GM18517 (cell line): ENCODE data around the gene RFX7.

Source experiments
- ATAC-seq: cut with Tn5 transposase; IDR thresholded peaks from one replicate; pipeline ENCODE4 v1.9.1; 2021; ENCODE audit warnings: mild to moderate bottlenecking, moderate library complexity; ENCODE audit not compliant: unreplicated experiment

Gene RFX7

DNA sequence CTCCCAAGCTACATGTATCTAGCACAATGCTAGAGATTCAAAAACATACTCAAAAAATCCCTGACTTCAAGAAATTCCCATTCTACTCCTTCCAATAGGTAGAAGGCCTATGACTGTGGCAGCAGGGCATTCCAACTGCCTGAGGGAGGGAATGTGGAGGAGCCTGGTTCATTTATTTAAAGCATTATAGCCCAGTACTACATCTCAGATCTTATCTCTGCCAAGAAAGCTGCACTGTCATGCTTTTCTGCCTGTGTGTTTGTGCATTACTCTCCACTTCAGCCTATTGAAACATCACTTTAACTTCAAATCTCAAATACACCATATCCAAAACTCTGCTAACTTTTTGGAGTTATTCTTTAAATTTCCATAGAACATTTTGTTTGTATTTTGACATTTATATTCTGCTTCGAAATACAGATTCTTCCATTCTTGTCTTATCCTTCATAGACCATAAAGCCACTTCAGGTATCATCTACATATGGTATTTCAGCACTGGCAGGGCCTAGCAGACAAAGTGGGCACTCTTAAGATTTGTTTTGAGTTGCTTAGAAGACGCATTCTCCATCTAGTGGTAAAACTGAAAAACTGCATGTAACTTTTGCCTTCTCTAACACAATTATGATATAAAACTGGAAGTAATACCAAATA lies 191.2 kb downstream of the RFX7 start:
- peak; percentile 67 for ATAC-seq

DNA sequence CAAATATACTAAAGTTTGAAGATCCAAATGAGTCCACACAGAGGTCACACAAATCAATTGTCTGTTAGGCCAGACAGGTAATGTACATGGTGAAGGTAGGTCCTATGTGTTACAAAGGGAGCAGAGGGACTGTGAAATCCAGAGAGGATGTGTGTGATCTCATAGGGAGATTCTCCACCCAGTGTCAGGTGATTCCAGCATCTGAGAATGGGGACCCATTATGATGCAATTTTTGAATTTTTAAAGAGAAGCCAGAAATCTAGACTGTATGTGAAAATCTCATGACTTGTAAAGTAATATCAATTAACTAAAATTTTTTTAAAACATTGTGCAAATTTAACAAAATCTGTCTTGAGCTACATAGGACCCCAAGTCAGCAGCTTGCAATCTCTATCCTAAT lies 192.0 kb downstream of the RFX7 start:
- ATAC-seq = no peak

DNA sequence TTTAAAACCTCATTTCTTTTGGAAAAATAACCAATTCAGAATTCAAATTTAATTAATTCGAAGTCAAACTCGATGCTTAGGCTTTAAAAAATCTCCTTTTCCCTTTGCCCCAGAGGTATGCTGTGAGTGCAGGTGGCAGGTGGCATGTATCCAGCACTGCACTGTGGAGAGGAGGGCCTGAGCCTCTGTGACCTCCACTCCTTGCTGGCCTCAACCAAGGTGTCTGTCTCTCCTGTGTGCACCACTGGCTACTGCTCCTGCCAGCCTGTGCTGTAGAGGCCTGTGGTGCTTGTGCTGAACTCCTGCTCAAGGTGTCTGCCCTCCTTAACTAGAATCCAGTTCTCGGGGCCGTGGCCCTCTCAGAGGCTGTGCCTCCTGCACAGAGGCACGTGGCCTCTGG lies 194.1 kb downstream of the RFX7 start:
- ATAC-seq = no peak

DNA sequence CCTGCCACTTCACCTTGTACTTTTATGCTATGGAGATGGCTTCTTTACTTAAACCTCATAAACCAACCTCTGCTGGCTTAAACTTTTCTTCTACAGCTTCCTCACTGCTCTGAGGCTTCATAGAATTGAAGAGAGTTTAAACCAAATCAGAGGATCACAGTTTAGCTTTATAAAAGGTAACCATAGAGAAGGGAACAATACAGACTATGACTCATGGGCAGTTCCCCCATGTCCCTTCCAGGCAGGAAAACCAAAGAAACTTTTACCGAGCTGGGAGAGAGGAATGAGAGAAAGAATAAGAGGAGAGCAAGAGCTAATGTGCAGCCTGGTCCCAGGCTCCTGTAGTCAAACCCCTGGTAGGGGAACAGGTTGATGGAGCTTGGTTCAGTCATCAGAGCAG lies 196.3 kb downstream of the RFX7 start:
- ATAC-seq = no peak

DNA sequence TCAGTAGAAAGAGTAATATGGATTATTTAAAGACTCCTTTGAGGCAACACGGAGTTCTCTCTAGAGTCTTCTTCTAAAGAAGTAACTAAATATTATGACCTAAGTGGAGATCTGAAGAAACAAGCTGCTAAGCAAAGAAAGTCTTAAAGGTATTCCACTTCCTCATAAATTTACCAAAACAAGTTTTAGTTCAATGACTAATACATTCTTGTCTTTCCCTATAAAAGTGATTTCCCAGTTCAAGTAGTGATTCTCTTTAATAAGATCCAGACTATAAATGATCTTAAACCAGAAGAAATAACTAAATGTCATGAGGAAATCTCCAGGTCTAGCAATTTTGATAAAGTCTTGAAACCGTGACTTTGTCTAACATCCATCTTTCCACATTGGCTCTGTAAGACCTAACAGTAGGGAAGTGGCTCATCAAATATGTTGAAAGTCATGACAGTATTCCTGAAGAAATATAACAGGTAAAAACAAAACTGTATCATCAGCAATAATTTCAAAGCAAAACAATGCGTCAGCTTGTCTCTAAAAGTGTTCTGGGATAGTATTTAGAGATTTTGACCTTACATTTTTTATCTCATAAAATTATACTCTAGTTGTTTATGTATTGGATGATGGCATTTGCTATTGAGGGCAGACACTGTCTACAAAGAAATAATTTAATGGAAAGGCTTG lies 198.5 kb downstream of the RFX7 start:
- ATAC-seq = no peak

DNA sequence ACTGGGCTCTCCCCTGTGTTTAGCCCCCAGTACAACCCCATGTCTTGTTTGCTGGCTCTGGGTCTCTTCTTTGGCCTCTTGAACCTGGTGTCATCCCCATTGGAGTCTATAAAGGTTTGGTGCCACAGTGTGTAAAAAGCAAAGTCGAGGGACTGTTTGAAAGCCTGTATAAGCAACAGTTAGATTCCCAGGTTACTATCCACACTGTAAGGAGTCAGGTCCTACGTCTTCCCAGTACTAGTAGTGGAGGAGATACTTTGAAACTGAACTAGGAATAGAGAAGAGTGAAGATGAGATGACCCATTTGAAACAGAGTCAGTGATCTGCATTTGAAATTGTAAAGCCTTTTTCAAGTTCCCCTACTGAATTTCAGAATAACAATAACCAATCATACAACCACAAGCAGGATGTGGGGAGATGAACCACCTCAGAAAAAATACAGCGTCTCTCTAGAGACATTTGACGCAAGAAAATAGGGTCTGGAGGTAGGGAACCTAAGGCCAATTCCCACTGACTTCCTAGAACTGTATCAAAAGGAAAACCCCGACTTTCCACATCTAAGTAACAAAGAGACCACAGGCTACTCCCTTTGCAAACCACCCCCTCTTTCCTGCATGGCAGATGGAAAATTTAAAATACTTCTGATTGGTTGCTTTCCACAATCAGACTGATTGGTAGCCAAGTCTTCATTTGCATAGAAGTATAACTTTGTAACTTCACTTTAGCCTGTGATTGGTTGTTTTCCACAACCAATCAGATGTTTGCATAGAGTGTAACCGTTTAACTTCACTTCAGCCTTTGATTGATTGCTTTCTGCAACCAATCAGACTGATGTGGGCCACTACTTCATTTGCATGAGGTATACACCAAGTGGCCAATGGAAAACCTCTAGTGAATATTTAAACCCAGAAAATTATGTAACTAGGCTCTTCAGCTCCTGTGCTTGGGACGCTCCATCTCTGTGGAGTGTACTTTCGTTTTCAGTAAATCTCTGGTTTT lies 200.4 kb downstream of the RFX7 start:
- no peak for ATAC-seq

DNA sequence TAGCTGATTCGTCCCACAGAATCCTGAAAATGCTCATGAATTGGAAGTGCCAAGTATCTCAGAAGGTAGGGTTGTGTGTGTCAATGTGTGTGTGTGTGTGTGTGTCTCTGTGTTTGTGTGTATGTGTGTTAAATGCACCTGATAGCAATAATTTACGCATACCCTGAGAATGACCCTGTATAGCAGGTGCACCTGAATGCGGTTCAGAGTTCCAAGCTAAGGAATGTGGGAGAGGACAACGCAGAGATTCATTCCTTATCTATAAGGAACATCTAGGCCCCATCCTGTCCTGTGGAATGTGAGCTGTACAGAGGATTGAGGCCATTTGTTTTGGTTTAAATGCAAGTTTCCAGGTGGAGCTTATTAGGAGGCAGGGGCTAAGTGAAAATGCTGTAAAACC lies 201.2 kb downstream of the RFX7 start:
- ATAC-seq = no peak

DNA sequence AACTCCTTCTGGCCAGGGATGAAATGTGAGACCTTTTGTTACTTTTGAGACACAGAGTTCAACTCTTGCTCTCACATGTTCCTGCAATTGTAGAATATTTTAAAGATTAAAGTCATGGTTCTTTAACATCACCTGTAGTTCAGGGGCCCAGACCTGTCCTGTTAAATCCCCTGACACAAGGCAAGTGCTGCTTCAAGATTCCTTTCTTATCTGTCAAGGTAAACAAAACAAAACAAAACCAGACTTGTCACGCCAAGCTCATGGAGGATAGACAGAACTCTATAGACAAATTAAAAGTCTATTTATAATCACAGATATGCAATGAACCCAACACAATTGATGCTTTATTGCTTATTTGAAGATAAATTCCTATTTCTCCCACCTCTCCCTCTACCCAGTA lies 201.6 kb downstream of the RFX7 start:
- ATAC-seq = no peak

DNA sequence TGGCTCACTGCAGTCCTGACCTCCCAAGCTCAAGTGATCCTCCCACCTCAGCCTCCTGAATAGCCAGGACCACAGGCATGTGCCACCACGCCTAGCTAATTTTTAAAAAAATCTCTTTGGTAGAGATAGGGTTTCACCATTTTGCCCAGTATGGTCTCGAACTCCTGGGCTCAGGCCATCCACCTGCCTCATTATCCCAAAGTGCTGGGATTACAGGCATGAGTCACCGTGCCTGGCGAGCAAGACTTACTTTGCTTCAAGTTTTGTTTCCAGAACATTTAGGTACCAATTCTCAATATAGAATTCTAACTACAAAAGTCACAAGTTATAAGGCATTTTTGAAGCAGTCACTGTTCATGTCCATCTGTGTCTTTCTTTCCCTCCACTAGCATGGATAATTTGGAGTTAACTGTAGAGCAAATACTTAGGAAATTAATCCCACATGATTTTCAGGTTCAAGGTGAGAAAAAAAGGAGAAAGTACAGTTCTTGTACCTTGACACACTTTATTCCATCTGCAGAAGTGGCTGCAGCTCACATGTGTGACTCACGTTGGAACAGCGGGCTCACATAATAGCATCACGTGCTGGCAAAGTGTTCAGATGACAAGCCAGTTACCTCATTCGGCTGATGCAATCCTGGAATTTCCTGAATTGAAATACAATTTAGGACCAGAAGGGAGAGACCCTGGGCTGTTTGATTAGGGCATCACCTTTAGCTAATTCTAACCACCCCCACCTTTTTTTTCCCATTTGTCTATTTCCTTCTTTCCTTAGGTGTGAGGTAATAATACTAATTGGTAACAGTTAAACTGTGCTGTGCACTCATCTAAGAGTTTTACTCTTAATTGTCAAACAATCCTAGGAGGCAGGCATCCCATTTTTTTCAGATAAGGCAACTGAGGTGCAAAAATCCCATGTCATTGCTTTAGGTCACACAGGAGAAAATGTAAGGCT lies 203.3 kb downstream of the RFX7 start:
- no peak for ATAC-seq

DNA sequence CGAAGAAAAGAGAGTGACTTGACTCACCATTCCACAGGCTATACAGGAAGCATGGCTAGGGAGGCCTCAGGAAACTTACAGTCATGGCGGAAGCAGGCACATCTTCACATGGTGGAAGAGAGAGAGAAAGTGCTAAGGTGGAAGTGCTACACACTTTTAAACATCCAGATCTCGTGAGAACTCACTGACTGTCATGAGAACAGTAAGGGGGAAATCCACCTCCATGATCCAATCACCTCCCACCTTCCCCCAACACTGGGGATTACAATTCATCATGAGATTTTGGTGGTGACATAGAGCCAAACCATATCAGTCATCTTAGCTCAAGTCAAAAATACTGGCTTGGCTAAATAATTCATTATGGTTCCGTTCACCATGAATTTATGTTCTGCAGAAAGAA lies 205.0 kb downstream of the RFX7 start:
- no peak for ATAC-seq

DNA sequence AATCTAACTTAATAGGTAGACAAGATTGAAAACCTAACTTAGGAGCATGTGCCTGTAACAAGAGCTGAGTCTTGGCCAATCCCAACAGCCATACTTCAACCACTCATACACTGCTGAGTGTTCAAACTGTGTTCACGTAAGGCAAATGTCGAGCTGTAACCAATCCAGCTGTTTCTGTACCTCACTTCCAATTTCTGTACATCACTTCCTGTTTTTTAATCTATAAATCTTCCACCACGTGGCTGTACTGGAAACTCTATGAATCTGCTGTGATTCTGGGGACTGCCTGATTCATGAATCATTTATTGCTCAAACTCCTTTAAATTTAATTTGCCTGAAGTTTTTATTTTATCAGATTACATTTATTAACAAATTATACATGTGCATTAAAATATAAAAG lies 205.7 kb downstream of the RFX7 start:
- no peak for ATAC-seq
